ENCODE measurements around the gene LTB4R. TPM values are rescaled to one million over a fixed set of nuclear protein-coding genes. Genes with fewer than 3 reads are reported as not detected.

The LTB4R gene
- total RNA-seq, 6 donors from 2014 or later: 11.1 to 71.2 (median 17.7) TPM

- Histone ChIP-seq H3K9me3 (no peaks in the 10 kb centered on the region), H3K4me1 (peaks cover 52 to 78% (median 61%) of the 10 kb centered on the region in 4 donors), H3K27ac (peak within 1 kb of the TSS; percentile 64 to 89 (median 86)), H3K27me3 (peaks cover 0 to 8% (median 0%) of the 10 kb centered on the region in 4 donors), H3K36me3 (peaks cover 0 to 11% (median 3%) of the 10 kb centered on the region in 4 donors), H3K4me3 (peak within 1 kb of the TSS; percentile 6 to 55 (median 52))
- peak in 1 of 2 donors; percentile 89 for DNase-seq
- WGBS, 2 donors: 7 to 20% methylated on average over 17 to 55 of the region's 65 CpGs
- ATAC-seq (ENCODE audit: low FRiP score in 2 of 2): peak in 1 of 2 donors; percentile 25
- TF ChIP-seq EP300 (IDR thresholded peaks at IDR 0.05): no peak
- peak in 3 of 4 donors; percentile 34 to 58 (median 56) for TF ChIP-seq POLR2A (IDR thresholded peaks at IDR 0.05)
- no peak for TF ChIP-seq CTCF (IDR thresholded peaks at IDR 0.05)
- TF ChIP-seq POLR2AphosphoS5 (IDR thresholded peaks at IDR 0.05): peak; percentile 62 to 79
These were observed 23.4 kb downstream of the LTB4R start, which contains the start of gene ADCY4 for GRCh38 chr14:24334431-24335291. Gene ADCY4, minus strand, starts transcription at chr14:24335071. Its CDS starts 419 bp downstream, at chr14:24334652.

DNA sequence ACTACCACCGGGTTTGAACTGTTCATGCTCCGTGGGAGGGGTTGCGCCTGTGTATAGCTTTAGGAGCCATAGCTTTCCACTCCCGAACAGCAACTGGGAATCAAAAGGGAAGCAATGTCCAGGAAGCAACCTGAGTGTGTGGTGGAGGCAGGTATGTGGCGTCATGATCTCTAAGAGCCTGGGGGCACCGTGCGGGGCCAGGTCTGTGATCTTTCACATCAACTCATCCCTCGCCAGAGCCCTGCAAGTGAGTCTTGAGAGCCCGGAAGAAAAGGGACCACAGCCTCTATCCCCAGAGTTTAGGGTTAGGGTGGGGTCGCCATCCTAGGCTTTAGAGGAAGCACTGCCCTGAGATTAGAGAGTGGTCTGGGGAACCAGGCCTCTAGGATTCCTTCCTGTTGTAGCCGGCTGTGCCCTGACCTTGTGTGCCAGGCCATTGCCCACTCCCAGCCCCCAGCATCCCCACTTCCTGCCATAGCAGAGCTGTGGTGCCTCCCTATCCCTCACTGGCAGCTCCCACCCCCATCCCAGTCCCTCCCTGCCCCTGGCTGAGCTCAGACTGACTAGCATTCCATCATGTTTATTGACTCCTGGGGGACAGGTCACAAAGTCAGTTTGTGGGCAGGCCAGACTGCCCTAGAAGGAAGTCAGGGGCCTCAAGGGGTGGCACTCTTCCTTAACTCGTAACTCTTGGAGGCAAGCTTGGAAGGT is 24.3 kb downstream of the LTB4R start:
- ATAC-seq (ENCODE audit: low FRiP score in 2 of 2): no peak
- H3K27me3 ChIP-seq: peaks cover 0 to 8% (median 0%) of the 10 kb centered on the region in 4 donors
- peaks cover 54 to 78% (median 56%) of the 10 kb centered on the region in 4 donors for H3K4me1 ChIP-seq
- H3K4me3 ChIP-seq: peak overlapping the region in 3 of 4 donors; percentile 50 to 55 (median 53)
- H3K36me3 ChIP-seq: peaks cover 0 to 11% (median 3%) of the 10 kb centered on the region in 4 donors
- peak overlapping the region; percentile 64 to 89 (median 86) for H3K27ac ChIP-seq
- DNase-seq: no peak
- H3K9me3 ChIP-seq: no peaks in the 10 kb centered on the region
- TF ChIP-seq EP300 (IDR thresholded peaks at IDR 0.05) (peak in 2 of 4 donors; percentile 13 to 24), CTCF (IDR thresholded peaks at IDR 0.05) (no peak), POLR2A (IDR thresholded peaks at IDR 0.05) (no peak), POLR2AphosphoS5 (IDR thresholded peaks at IDR 0.05) (peak in 1 of 2 donors; percentile 51)
- WGBS, 2 donors: 70 to 75% methylated on average over 12 of the region's 12 CpGs

DNA sequence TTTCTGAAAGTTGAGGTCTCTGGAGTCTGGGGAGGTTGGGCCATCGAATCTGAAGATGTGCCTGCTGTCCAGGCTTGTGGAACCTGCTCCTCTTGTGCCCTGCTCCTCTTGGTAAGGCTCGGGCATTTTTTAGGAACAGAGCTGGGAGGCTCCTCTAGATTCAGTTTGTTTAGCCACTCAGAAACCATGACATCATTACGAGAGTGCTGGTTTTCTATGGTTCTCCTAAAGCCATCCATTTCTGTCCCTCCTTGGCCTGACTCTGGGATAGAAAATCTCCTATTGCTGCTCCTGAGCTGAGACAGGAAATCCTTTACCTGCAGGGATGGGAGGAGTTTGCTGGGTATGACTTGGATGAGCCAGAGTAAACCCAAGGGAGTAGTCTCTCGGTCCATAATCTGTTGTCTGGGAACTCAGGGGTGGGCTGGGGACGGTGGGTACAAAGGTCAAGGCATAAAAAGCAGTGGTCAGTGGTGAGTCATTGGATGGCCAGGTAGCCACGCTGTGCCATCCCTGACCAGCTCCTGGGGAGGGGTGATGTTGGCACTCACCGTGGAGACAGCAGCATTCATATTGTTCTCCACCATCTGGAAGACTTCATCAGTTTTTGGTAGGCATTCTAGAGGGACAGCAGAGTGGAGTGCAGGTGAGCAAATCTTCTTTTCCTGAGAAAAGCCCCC is 26.0 kb downstream of the LTB4R start:
- Histone ChIP-seq H3K27me3 (peaks cover 0 to 8% (median 0%) of the 10 kb centered on the region in 4 donors), H3K9me3 (no peaks in the 10 kb centered on the region), H3K36me3 (peaks cover 0 to 11% (median 3%) of the 10 kb centered on the region in 4 donors), H3K4me3 (no peak overlapping the region), H3K27ac (peak overlapping the region in 1 of 4 donors; percentile 89), H3K4me1 (peaks cover 48 to 69% (median 51%) of the 10 kb centered on the region in 4 donors)
- 89 to 93% methylated on average over 4 to 7 of the region's 7 CpGs for WGBS, 2 donors
- no peak for TF ChIP-seq CTCF (IDR thresholded peaks at IDR 0.05)
- no peak for TF ChIP-seq POLR2A (IDR thresholded peaks at IDR 0.05)
- no peak for TF ChIP-seq EP300 (IDR thresholded peaks at IDR 0.05)
- TF ChIP-seq POLR2AphosphoS5 (IDR thresholded peaks at IDR 0.05): no peak
- no peak for ATAC-seq (ENCODE audit: low FRiP score in 2 of 2)
- DNase-seq: no peak

- H3K27me3 ChIP-seq: peaks cover 0 to 8% (median 0%) of the 10 kb centered on the region in 4 donors
- 90 to 95% methylated on average over 8 of the region's 8 CpGs for WGBS, 2 donors
- H3K27ac ChIP-seq: no peak overlapping the region
- H3K4me1 ChIP-seq: peaks cover 43 to 64% (median 45%) of the 10 kb centered on the region in 4 donors
- H3K36me3 ChIP-seq: peaks cover 0 to 11% (median 3%) of the 10 kb centered on the region in 4 donors
- DNase-seq (peak in 1 of 2 donors; percentile 28), ATAC-seq (ENCODE audit: low FRiP score in 2 of 2) (no peak)
- no peaks in the 10 kb centered on the region for H3K9me3 ChIP-seq
- no peak for TF ChIP-seq CTCF (IDR thresholded peaks at IDR 0.05)
- no peak for TF ChIP-seq POLR2A (IDR thresholded peaks at IDR 0.05)
- TF ChIP-seq EP300 (IDR thresholded peaks at IDR 0.05): no peak
- no peak for TF ChIP-seq POLR2AphosphoS5 (IDR thresholded peaks at IDR 0.05)
- H3K4me3 ChIP-seq: no peak overlapping the region
These were observed 26.5 kb downstream of the LTB4R start for GRCh38 chr14:24337824-24338175.

Measured in upper lobe of left lung (tissue), 6 donors.